Pulmonary artery endothelial cell (primary cell): ENCODE measurements around the gene TCAP. TPM values are rescaled to one million over a fixed set of nuclear protein-coding genes. Genes with fewer than 3 reads are reported as not detected.
"Not testable (repeated sequence)": the region's sequence is repeated elsewhere in the genome, so short reads cannot be mapped to it uniquely, and the experiment has no call there.

ENCODE experiments used
- DNase-seq: peaks from one replicate; pipeline ENCODE4 v3.0.0-alpha.2; 2011; ENCODE audit warnings: low read depth, low spot score
- total RNA-seq: library from RNA; depleted of rRNA; stranded (reverse); fragments of >200 nt; gene quantifications from 2 replicates; pipeline ENCODE4 v1.2.3, GENCODE V29; 2014

Gene TCAP
- total RNA-seq, 1 donor from 2014 or later: 0.07 TPM

GRCh38 chr17:39702901-39703893, 38.0 kb downstream of the TCAP start:
- no peak for DNase-seq

DNA sequence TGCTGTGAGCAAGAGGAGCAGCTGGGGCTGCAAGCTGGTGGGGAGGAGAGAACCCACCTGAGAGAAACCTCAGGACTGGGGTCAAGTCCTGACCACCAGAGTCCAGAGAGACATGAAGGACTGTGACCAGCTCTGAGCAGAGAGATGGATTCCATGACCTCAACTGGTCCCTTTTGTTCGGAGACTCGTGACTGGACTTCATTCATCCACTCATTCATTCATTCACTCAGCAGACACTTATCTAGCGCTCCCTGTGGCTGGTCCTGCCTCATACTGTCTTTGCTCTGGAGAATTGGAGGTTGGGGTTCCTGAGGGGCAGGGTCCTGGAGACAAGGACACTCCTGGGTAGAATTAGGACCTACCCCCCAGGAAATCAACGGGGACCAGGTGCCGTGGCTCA, 38.8 kb downstream of the TCAP start:
- DNase-seq: no peak

DNA sequence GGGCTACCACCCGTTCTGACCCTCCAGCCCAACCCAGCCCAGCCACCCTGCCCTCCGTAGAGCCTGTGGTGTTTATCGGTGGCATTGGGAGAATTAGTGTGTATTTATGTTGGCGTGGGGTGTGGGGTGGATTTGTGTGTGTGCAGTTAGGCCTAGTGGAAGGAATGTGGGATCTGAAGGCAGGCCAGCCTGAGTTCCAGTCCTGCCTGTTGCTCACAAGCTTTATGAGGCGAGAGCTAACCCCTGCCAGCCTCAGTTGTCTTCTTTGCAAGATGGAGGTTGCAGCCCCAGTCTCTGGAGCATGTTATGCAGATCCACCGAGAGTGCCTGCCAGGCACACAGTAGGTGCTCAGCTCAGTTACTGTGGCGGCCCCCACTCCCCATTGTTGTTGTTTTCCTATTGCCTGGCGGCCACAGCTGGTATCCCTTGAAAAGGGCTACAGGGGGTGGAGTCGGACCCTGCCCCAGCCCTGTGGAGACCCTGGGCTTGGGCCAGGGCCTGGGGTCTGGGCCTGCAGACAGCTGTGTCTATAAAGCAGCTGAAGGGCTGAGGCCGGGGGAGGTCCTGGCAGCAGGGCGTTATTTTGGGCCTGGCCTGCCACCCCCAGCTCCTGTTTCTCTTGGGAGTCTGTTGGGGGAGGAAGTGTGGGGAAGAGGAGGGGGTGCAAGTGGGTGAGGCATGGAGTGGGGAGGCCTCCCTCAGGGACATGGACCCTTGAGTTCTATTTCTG, 39.8 kb downstream of the TCAP start:
- no peak for DNase-seq

GRCh38 chr17:39705786-39706348, 40.7 kb downstream of the TCAP start:
- DNase-seq: no peak

- no peak for DNase-seq
These were observed 41.2 kb downstream of the TCAP start for GRCh38 chr17:39706383-39706782.

DNA sequence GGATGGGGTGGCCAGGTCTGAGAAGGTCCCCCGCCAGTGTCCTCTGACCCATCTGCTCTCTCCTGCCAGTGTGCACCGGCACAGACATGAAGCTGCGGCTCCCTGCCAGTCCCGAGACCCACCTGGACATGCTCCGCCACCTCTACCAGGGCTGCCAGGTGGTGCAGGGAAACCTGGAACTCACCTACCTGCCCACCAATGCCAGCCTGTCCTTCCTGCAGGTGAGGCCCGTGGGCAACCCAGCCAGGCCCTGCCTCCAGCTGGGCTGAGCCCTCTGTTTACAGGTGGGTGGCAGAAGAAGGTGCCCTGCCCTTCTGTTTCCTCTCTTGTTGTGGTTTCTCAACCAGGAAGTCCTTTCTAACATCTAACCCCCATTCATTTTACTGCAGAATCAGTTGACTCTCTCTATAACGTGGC, 41.8 kb downstream of the TCAP start:
- no peak for DNase-seq

GRCh38 chr17:39709319-39709997, 44.3 kb downstream of the TCAP start:
- no peak for DNase-seq

- no peak for DNase-seq
These were observed 45.1 kb downstream of the TCAP start for GRCh38 chr17:39709998-39710964.

- not testable (repeated sequence) for DNase-seq
These were observed 45.9 kb downstream of the TCAP start for GRCh38 chr17:39711071-39711470.

- no peak for DNase-seq
These were observed 46.7 kb downstream of the TCAP start for GRCh38 chr17:39711851-39712250.

- DNase-seq: no peak
These were observed 49.1 kb downstream of the TCAP start for GRCh38 chr17:39714234-39714633.

- no peak for DNase-seq
These were observed 50.4 kb downstream of the TCAP start for GRCh38 chr17:39715375-39716072.

Other genes starting within 250 kb of the TCAP start
- gene MED1, start 214.1 kb upstream of the TCAP start, total RNA-seq: 23.9 and 33.9 TPM in 2 replicates
- gene CDK12, start 203.9 kb upstream of the TCAP start, total RNA-seq: 22.2 and 27.5 TPM in 2 replicates
- gene NEUROD2, start 57.4 kb upstream of the TCAP start, total RNA-seq: not detected in 2 replicates
- not detected in 2 replicates for gene PPP1R1B, start 38.4 kb upstream of the TCAP start, total RNA-seq
- 25.4 and 36.5 TPM in 2 replicates for gene STARD3, start 28.2 kb upstream of the TCAP start, total RNA-seq
- gene PNMT, start 3.1 kb downstream of the TCAP start, total RNA-seq: not detected in 2 replicates
- gene PGAP3, start 22.7 kb downstream of the TCAP start, total RNA-seq: 3.5 and 4.2 TPM in 2 replicates
- 17.9 and 21.2 TPM in 2 replicates for gene ERBB2, start 34.7 kb downstream of the TCAP start, total RNA-seq
- gene MIEN1, start 65.2 kb downstream of the TCAP start, total RNA-seq: 12.5 and 16.7 TPM in 2 replicates
- 0.04 TPM in 1 of 2 replicates, not detected in the other for gene GRB7, start 72.6 kb downstream of the TCAP start, total RNA-seq
- not detected in 2 replicates for gene IKZF3, start 199.0 kb downstream of the TCAP start, total RNA-seq
- not detected in 2 replicates for gene ZPBP2, start 202.9 kb downstream of the TCAP start, total RNA-seq